ENCODE data around the gene KRTAP12-1.
"Not testable (repeated sequence)": the region's sequence is repeated elsewhere in the genome, so short reads cannot be mapped to it uniquely, and the experiment has no call there.

KRTAP12-1 gene

GRCh38 chr21:44667612-44668011 lies 14.4 kb downstream of the KRTAP12-1 start:
- no peak for DNase-seq (ENCODE audit: low read depth)

- no peak for DNase-seq (ENCODE audit: low read depth)
Observed at GRCh38 chr21:44666401-44667320, 15.3 kb downstream of the KRTAP12-1 start, which contains the start of gene KRTAP12-2. Gene KRTAP12-2 (minus strand): TSS chr21:44666927. CDS start chr21:44666886, 41 bp downstream.

DNA sequence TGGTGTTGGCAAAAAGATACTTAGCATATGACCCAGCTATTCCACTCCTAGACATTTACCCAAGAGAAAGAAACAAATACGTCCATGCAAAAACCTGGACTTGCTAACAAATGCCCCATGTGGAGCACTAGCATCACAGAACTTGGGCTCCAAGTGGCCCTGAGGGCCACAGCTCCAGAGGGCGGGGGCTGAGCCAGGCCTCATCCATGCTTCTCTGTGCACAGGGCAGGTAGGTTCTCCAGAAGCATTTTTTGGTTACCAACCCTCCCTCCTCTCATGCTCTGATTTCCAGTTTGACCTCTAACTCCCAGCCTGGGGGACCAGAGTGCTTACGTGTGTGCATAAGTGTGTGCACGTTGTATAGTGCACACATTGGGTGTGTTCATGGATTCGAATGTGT lies 17.3 kb downstream of the KRTAP12-1 start:
- DNase-seq (ENCODE audit: low read depth): no peak

- DNase-seq (ENCODE audit: low read depth): not testable (repeated sequence)
Observed at GRCh38 chr21:44661567-44661966, 20.4 kb downstream of the KRTAP12-1 start.

DNA sequence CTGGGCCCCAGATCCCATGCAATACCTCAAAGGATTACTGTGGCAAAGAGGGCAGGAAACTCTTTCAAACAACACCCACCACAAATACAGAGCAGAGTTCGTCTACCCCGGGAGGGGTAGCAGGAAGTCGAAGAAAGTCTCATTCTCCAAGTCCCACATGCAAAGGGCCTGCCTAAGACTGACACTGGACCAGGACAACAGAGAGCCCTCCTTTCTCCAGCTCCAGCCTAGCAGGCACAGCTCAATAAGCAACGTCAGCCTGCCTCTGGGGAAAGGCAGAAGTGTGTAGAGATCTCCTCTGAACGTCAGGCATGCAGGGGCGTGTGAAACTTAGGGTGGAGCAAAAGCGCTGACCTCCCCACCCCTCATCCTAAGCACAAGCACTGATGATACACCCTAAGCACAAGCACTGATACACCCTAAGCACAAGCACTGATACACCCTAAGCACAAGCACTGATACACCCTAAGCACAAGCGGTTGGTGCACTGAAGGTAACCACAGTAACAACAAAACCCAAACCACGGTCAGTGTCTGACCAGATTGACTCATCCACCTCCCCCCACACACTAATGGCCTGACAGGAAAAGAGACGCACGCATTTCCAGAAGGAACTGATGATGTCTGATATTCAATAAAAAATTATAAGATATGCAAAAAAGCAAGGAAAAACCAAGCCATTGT lies 22.9 kb downstream of the KRTAP12-1 start:
- DNase-seq (ENCODE audit: low read depth): no peak

GRCh38 chr21:44658541-44658910 lies 23.4 kb downstream of the KRTAP12-1 start:
- DNase-seq (ENCODE audit: low read depth): no peak

DNA sequence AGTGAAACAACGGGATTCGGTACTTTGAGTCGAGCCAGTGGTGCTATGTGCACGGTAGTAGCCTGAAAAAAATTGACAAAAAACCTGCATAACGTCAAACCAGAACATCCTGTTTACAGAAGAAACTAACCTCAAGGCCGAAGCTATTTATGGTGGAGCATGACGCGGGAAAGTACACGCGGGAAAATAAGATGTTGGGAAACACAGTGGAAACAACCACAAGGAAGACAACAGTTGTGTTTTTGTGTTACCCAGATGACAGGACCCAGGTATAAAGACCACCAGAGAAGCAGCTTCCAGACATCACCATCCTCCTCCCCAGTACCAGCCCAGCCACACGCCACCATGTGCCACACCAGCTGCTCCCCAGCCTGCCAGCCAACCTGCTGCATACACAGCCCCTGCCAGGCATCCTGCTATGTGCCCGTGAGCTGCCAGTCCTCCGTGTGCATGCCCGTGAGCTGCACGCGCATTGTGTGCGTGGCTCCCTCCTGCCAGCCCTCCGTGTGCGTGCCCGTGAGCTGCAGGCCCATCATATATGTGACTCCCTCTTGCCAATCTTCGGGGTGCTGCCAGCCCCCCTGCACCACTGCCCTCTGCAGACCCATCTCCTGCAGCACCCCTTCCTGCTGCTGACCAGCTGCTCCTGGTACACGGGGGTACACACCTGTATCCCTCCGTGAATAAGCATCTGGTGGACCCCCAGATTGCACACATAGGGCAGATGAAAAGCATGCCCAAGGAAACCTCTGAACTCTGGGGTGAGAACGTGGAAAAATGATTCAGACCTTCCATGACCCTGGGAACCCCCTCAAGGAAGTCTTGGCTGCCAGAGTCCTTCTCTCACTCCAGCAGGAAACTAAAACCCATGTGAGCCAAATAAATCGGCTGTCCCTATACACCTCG lies 24.1 kb downstream of the KRTAP12-1 start, which contains the start of gene KRTAP12-3:
TSS of gene KRTAP12-3 (plus strand) at position 298 of the 906 bp plus-strand sequence. CDS start at position 346, 48 bp downstream.
- DNase-seq (ENCODE audit: low read depth): peak; percentile 19

- no peak for DNase-seq (ENCODE audit: low read depth)
Observed at GRCh38 chr21:44656868-44657267, 25.1 kb downstream of the KRTAP12-1 start.

DNA sequence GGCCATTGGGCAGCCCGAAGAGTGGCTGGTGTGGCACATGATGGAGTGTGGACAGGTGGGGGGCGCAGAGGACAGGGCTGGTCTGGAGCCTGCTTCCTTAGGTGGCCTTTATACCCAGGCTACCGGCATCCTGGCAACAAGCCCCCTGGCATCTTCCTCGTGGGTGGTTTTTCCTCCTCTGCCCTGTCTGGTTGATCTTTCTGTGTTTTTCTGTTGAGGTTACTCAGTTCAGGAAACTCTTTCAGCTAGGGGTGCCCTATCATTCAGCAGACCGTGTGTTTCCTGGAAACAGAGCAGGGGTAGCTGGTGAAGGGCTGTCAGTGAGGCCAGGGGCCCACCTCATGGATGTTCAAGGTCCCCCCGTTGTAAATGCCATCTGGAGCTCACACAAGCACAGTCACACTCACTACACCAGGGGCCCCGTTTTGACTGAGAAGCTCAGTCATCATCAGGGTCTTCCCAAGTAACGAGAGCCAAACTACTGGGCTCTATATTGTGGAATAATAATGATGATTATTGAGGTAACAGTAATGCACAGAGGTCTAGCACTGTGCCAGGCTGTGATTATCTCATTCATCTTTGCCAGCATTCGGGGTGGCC lies 27.3 kb downstream of the KRTAP12-1 start, which contains the start of gene KRTAP12-4:
TSS of gene KRTAP12-4 (minus strand) at position 84 of the 600 bp plus-strand sequence. CDS start at position 39, 45 bp downstream.
- DNase-seq (ENCODE audit: low read depth): no peak

- peak; percentile 22 for DNase-seq (ENCODE audit: low read depth)
Observed at GRCh38 chr21:44653656-44654575, 28.0 kb downstream of the KRTAP12-1 start.

GRCh38 chr21:44653123-44653522 lies 28.8 kb downstream of the KRTAP12-1 start:
- DNase-seq (ENCODE audit: low read depth): no peak

GRCh38 chr21:44650973-44651675 lies 30.8 kb downstream of the KRTAP12-1 start:
- no peak for DNase-seq (ENCODE audit: low read depth)

- DNase-seq (ENCODE audit: low read depth): no peak
Observed at GRCh38 chr21:44650265-44650972, 31.5 kb downstream of the KRTAP12-1 start.

GRCh38 chr21:44649521-44650100 lies 32.4 kb downstream of the KRTAP12-1 start:
- no peak for DNase-seq (ENCODE audit: low read depth)

DNA sequence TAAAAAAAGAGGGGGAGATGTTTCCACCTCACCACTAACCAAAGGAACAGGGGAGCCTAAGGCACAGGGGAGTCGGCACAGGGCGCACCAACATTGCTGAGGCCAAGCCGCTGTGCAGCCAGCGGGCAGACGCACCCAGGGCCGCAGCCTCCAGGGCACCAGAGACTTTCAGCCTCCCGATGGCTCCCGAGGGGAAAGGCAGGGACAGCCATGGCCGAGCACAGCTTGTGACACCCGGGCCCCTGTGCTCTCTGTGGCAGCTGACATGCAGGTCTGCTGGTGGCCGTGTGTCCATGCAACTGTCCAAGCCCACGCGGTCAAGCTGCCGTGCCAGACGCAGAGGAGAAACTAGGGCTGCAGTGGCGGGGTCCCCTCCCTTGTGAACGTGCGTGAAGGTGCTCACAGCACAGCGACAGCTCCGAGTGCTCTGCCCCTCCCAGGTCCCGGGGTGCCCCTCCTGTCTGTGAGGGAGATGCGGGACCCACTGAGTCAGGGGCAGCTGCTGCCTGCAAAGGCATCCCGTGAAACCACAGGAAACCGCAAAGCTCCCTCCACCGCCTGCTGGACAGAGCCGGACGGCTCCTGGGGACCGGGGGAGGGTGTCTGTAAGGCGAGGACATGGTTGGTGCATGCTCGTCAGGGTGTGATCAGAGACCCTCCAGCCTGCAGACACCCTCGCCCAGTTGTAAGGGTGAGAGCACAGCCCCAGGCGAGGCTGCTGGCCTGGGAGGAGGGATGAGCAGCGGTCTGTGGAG lies 33.2 kb downstream of the KRTAP12-1 start:
- DNase-seq (ENCODE audit: low read depth): no peak

DNA sequence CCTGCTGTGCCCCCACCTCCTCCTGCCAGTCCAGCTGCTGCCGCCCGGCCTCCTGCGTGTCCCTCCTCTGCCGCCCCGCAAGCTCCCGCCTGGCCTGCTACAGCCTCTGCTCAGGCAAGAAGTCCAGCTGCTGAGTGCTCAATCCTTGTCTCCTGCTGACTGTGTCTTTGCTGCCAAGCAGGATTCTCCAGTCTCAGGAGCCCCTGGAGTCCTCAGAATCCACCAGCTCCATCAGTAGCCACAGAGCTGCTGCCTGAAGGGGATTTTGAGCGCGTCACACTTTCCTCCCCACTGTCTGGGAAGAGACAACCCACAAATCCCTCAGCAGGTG lies 34.8 kb downstream of the KRTAP12-1 start:
- DNase-seq (ENCODE audit: low read depth): no peak

- DNase-seq (ENCODE audit: low read depth): not testable (repeated sequence)
Observed at GRCh38 chr21:44646366-44647221, 35.4 kb downstream of the KRTAP12-1 start, which contains the start of gene KRTAP10-11. Gene KRTAP10-11 (plus strand): TSS chr21:44646414. CDS start chr21:44646459, 45 bp downstream.
